Superior temporal gyrus (tissue), 1 donor: Measurements from ENCODE around the gene KIAA1217.

Experiments
- DNase-seq: peaks from one replicate; pipeline ENCODE4 v3.0.0-alpha.2; 2016; ENCODE audit errors: extremely low spot score

Gene KIAA1217

GRCh38 chr10:24406809-24407483 is 198.0 kb downstream of the KIAA1217 start:
- no peak for DNase-seq

GRCh38 chr10:24407928-24408327 is 199.0 kb downstream of the KIAA1217 start:
- DNase-seq: no peak

- DNase-seq: no peak
Observed at GRCh38 chr10:24408365-24408764, 199.4 kb downstream of the KIAA1217 start.

GRCh38 chr10:24414597-24414996 is 205.7 kb downstream of the KIAA1217 start:
- DNase-seq: no peak

GRCh38 chr10:24415455-24416125 is 206.7 kb downstream of the KIAA1217 start:
- no peak for DNase-seq

GRCh38 chr10:24416248-24416647 is 207.3 kb downstream of the KIAA1217 start:
- peak; percentile 22 for DNase-seq

- peak; percentile 58 for DNase-seq
Observed at GRCh38 chr10:24417053-24417452, 208.1 kb downstream of the KIAA1217 start.

GRCh38 chr10:24418532-24418931 is 209.6 kb downstream of the KIAA1217 start:
- DNase-seq: no peak

- no peak for DNase-seq
Observed at GRCh38 chr10:24419066-24419465, 210.1 kb downstream of the KIAA1217 start.

- DNase-seq: no peak
Observed at GRCh38 chr10:24425151-24425550, 216.2 kb downstream of the KIAA1217 start.

- peak; percentile 45 for DNase-seq
Observed at GRCh38 chr10:24427678-24428409, 218.9 kb downstream of the KIAA1217 start.

GRCh38 chr10:24428410-24428782 is 219.5 kb downstream of the KIAA1217 start:
- DNase-seq: no peak

GRCh38 chr10:24430591-24430990 is 221.7 kb downstream of the KIAA1217 start:
- DNase-seq: no peak

- no peak for DNase-seq
Observed at GRCh38 chr10:24432478-24433416, 223.8 kb downstream of the KIAA1217 start.

- no peak for DNase-seq
Observed at GRCh38 chr10:24433705-24434104, 224.8 kb downstream of the KIAA1217 start.

GRCh38 chr10:24434961-24435360 is 226.0 kb downstream of the KIAA1217 start:
- DNase-seq: no peak

- no peak for DNase-seq
Observed at GRCh38 chr10:24435374-24435773, 226.4 kb downstream of the KIAA1217 start.

GRCh38 chr10:24437302-24437701 is 228.4 kb downstream of the KIAA1217 start:
- DNase-seq: no peak

- no peak for DNase-seq
Observed at GRCh38 chr10:24438800-24439199, 229.9 kb downstream of the KIAA1217 start.

- DNase-seq: no peak
Observed at GRCh38 chr10:24439935-24440334, 231.0 kb downstream of the KIAA1217 start.
